Measurements from ENCODE around the gene LSAMP. TPM values are rescaled to one million over a fixed set of nuclear protein-coding genes. Genes with fewer than 3 reads are reported as not detected.

Gene LSAMP
- total RNA-seq, 6 experiments from 2014 or later, result under 0.01 to 0.22 (median 0.12) TPM; not detected in 1

- ATAC-seq (no peak), DNase-seq (no peak)
- no peaks in the 10 kb centered on the region for H3K9me3 ChIP-seq
- H3K27me3 ChIP-seq, result no peaks in the 10 kb centered on the region
- 88% methylated on average over 1 of the region's 1 CpG for WGBS (ENCODE audit: insufficient coverage, low coverage, low lambda C conversion rate, missing lambda C conversion rate)
- no peak overlapping the region for H3K27ac ChIP-seq
- no peak for TF ChIP-seq POLR2A (IDR thresholded peaks at IDR 0.05)
- no peak for TF ChIP-seq CTCF (IDR thresholded peaks at IDR 0.05)
- no peaks in the 10 kb centered on the region for H3K36me3 ChIP-seq
- H3K4me3 ChIP-seq, result no peak overlapping the region
- intact Hi-C loops (cut with DNase I), result no loop called here
- H3K4me1 ChIP-seq, result no peaks in the 10 kb centered on the region
Measured at GRCh38 chr3:115843206-115843605, 602.1 kb downstream of the LSAMP start.

- Histone ChIP-seq H3K27me3 (no peaks in the 10 kb centered on the region), H3K4me3 (no peak overlapping the region), H3K9me3 (no peaks in the 10 kb centered on the region), H3K36me3 (no peaks in the 10 kb centered on the region), H3K27ac (no peak overlapping the region), H3K4me1 (no peaks in the 10 kb centered on the region)
- intact Hi-C loops (cut with DNase I), result no loop called here
- ATAC-seq (no peak), DNase-seq (no peak)
- TF ChIP-seq POLR2A (IDR thresholded peaks at IDR 0.05) (no peak), CTCF (IDR thresholded peaks at IDR 0.05) (no peak)
Measured at GRCh38 chr3:115839246-115839645, 606.0 kb downstream of the LSAMP start.

- no peaks in the 10 kb centered on the region for H3K4me1 ChIP-seq
- WGBS (ENCODE audit: insufficient coverage, low coverage, low lambda C conversion rate, missing lambda C conversion rate), result 94% methylated on average over 3 of the region's 8 CpGs
- intact Hi-C loops (cut with DNase I), result no loop called here
- H3K4me3 ChIP-seq, result no peak overlapping the region
- DNase-seq, result no peak
- no peaks in the 10 kb centered on the region for H3K27me3 ChIP-seq
- no peak for ATAC-seq
- no peak overlapping the region for H3K27ac ChIP-seq
- no peaks in the 10 kb centered on the region for H3K9me3 ChIP-seq
- no peaks in the 10 kb centered on the region for H3K36me3 ChIP-seq
- TF ChIP-seq POLR2A (IDR thresholded peaks at IDR 0.05) (no peak), CTCF (IDR thresholded peaks at IDR 0.05) (no peak)
Measured at GRCh38 chr3:115838786-115839185, 606.5 kb downstream of the LSAMP start.

- ATAC-seq, result peak; percentile 27 to 45 (median 37)
- WGBS (ENCODE audit: insufficient coverage, low coverage, low lambda C conversion rate, missing lambda C conversion rate), result 12% methylated on average over 2 of the region's 3 CpGs
- intact Hi-C loops (cut with DNase I), result no loop called here
Measured at GRCh38 chr3:115836944-115837343, 608.3 kb downstream of the LSAMP start.

More at GRCh38 chr3:115836944-115837343, 608.3 kb downstream of the LSAMP start:
- Histone ChIP-seq H3K27ac (no peak overlapping the region), H3K9me3 (no peaks in the 10 kb centered on the region), H3K36me3 (no peaks in the 10 kb centered on the region), H3K27me3 (no peaks in the 10 kb centered on the region), H3K4me3 (no peak overlapping the region), H3K4me1 (no peaks in the 10 kb centered on the region)
- DNase-seq, result no peak
- peak; percentile 30 to 62 (median 57) for TF ChIP-seq CTCF (IDR thresholded peaks at IDR 0.05)
- TF ChIP-seq POLR2A (IDR thresholded peaks at IDR 0.05), result no peak
